ENCODE measurements around the gene TBC1D30. TPM values are rescaled to one million over a fixed set of nuclear protein-coding genes. Genes with fewer than 3 reads are reported as not detected.

TBC1D30 gene
- total RNA-seq, 1 experiment from 2014 or later, result 8.9 TPM

GRCh38 chr12:64837427-64837826, 13.0 kb downstream of the TBC1D30 start:
- Histone ChIP-seq H3K4me1 (ENCODE audit: control insufficient read depth, insufficient read depth, low read length) (no peaks in the 10 kb centered on the region), H3K4me3 (ENCODE audit: low read depth in 2 of 2, low read length in 2 of 2) (no peak overlapping the region), H3K36me3 (ENCODE audit: control insufficient read depth, insufficient read depth, low read length) (no peaks in the 10 kb centered on the region), H3K9me3 (ENCODE audit: control insufficient read depth, insufficient read depth, low read depth, low read length) (no peaks in the 10 kb centered on the region), H3K27me3 (ENCODE audit: control insufficient read depth, insufficient read depth, low read length) (no peaks in the 10 kb centered on the region), H3K27ac (ENCODE audit: low read length) (no peak overlapping the region)
- TF ChIP-seq POLR2AphosphoS5 (IDR thresholded peaks at IDR 0.05; ENCODE audit: low read depth, low read length), result no peak
- no peak for TF ChIP-seq SIN3A (IDR thresholded peaks at IDR 0.05; ENCODE audit: borderline replicate concordance, insufficient read depth, low read depth, low read length)
- no peak for TF ChIP-seq TCF7L2 (IDR thresholded peaks at IDR 0.05; ENCODE audit: low read depth, low read length)
- TF ChIP-seq REST (IDR thresholded peaks at IDR 0.05; ENCODE audit: insufficient read depth in 1 of 2, low read depth in 2 of 2, low read length in 1 of 2), result no peak
- TF ChIP-seq CTCF (IDR thresholded peaks at IDR 0.05), result no peak
- intact Hi-C loops (cut with micrococcal nuclease; ENCODE audit: unreplicated experiment) (no loop called here), in situ Hi-C loops (cut with HindIII; ENCODE audit: low pct_unique_long_range_greater_than_20kb, low sequenced_read_pairs) (no loop called here)
- CTCF ChIA-PET, result no interaction called here
- BruUV-seq (replicated peaks), result no TSS peak
- POLR2A ChIA-PET, result no interaction called here
- DNase-seq (ENCODE audit: low read depth, low spot score), result no peak
- ATAC-seq, result no peak

GRCh38 chr12:64840119-64840518, 15.7 kb downstream of the TBC1D30 start:
- DNase-seq (ENCODE audit: low read depth, low spot score) (no peak), ATAC-seq (no peak)
- Histone ChIP-seq H3K4me3 (ENCODE audit: low read depth in 2 of 2, low read length in 2 of 2) (no peak overlapping the region), H3K27ac (ENCODE audit: low read length) (no peak overlapping the region), H3K36me3 (ENCODE audit: control insufficient read depth, insufficient read depth, low read length) (no peaks in the 10 kb centered on the region), H3K9me3 (ENCODE audit: control insufficient read depth, insufficient read depth, low read depth, low read length) (no peaks in the 10 kb centered on the region), H3K27me3 (ENCODE audit: control insufficient read depth, insufficient read depth, low read length) (no peaks in the 10 kb centered on the region), H3K4me1 (ENCODE audit: control insufficient read depth, insufficient read depth, low read length) (no peaks in the 10 kb centered on the region)
- BruUV-seq (replicated peaks), result no TSS peak
- CTCF ChIA-PET, result no interaction called here
- intact Hi-C loops (cut with micrococcal nuclease; ENCODE audit: unreplicated experiment) (no loop called here), in situ Hi-C loops (cut with HindIII; ENCODE audit: low pct_unique_long_range_greater_than_20kb, low sequenced_read_pairs) (no loop called here)
- POLR2A ChIA-PET, result no interaction called here
- TF ChIP-seq CTCF (IDR thresholded peaks at IDR 0.05) (no peak), REST (IDR thresholded peaks at IDR 0.05; ENCODE audit: insufficient read depth in 1 of 2, low read depth in 2 of 2, low read length in 1 of 2) (no peak), SIN3A (IDR thresholded peaks at IDR 0.05; ENCODE audit: borderline replicate concordance, insufficient read depth, low read depth, low read length) (no peak), POLR2AphosphoS5 (IDR thresholded peaks at IDR 0.05; ENCODE audit: low read depth, low read length) (no peak), TCF7L2 (IDR thresholded peaks at IDR 0.05; ENCODE audit: low read depth, low read length) (no peak)

Measured in Panc1 (cell line).